ENCODE measurements around the gene DENND4A. TPM values are rescaled to one million over a fixed set of nuclear protein-coding genes. Genes with fewer than 3 reads are reported as not detected.

DENND4A gene
- total and polyA plus RNA-seq, 9 of the 15 experiments (the other 6 are each of a cell fraction or from before 2014, with no cell fraction given) = 6.8 to 32.3 (median 19.9) TPM

GRCh38 chr15:65772930-65773329 is 19.2 kb downstream of the DENND4A start:
- peaks cover 10 to 12% of the 10 kb centered on the region in 2 experiments; a peak in 4 of 5 replicates for H3K4me1 ChIP-seq (replicated peaks in 1 of 2; ENCODE audit: control insufficient read depth in 2 of 2, insufficient read depth in 2 of 2, low read length in 2 of 2)
- no peak overlapping the region for H3K4me3 ChIP-seq
- CTCF ChIA-PET (ENCODE audit: low intra/inter-chr PET ratio) = no interaction called here
- H3K79me2 ChIP-seq (ENCODE audit: control insufficient read depth, insufficient read depth, low read length) = peaks cover 50% of the 10 kb centered on the region
- H4K20me1 ChIP-seq (replicated peaks; ENCODE audit: control insufficient read depth, insufficient read depth, low read length) = no peaks in the 10 kb centered on the region
- H2AFZ ChIP-seq (ENCODE audit: low read depth, low read length) = no peak overlapping the region
- no peak for FAIRE-seq
- no peaks in the 10 kb centered on the region; the same call in 2 of the 3 replicates for H3K36me3 ChIP-seq (ENCODE audit: control insufficient read depth, insufficient read depth, low read length)
- no peak for ATAC-seq
- POLR2A ChIA-PET = interaction anchor here (3.1 kb wide), 1 partner anchor 18 kb away, joined by 14 read pairs; the partner anchor contains the start of gene DENND4A
- H3K9me1 ChIP-seq (ENCODE audit: control insufficient read depth, insufficient read depth, low read length) = no peaks in the 10 kb centered on the region
- H3K27ac ChIP-seq (ENCODE audit: extremely low read depth, low read depth, low read length) = no peak overlapping the region
- in situ Hi-C loops (cut with MboI) (no loop called here), intact Hi-C loops (cut with micrococcal nuclease) (no loop called here)
- DNase-seq (ENCODE audit: extremely low read depth in 1 of 4, low spot score in 3 of 4) = no peak
- no peak overlapping the region for H3K9ac ChIP-seq (ENCODE audit: insufficient read depth in 1 of 2, low read depth in 2 of 2, low read length in 2 of 2)
- no peaks in the 10 kb centered on the region for H3K9me3 ChIP-seq (replicated peaks; ENCODE audit: control insufficient read depth, insufficient read depth, low read depth, low read length)
- TF ChIP-seq RFX7 (CRISPR knock-in tag; IDR thresholded peaks at IDR 0.05) (no peak), ZNF584 (CRISPR knock-in tag; IDR thresholded peaks at IDR 0.05; ENCODE audit: low read depth) (no peak), PTRF (tag; IDR thresholded peaks at IDR 0.05) (no peak), CHD1 (IDR thresholded peaks at IDR 0.05; ENCODE audit: low read length) (no peak), BCL6 (CRISPR knock-in tag; IDR thresholded peaks at IDR 0.05) (no peak), KDM2B (CRISPR knock-in tag; IDR thresholded peaks at IDR 0.05) (no peak), MCM5 (IDR thresholded peaks at IDR 0.05; ENCODE audit: low read depth) (no peak), SP2 (IDR thresholded peaks at IDR 0.05; ENCODE audit: extremely low read depth, low read depth, low read length, poor library complexity, severe bottlenecking) (no peak), PRDM10 (IDR thresholded peaks at IDR 0.05; ENCODE audit: partially characterized antibody) (no peak)
- no TSS peak for BruUV-seq (replicated peaks)
- 68% methylated on average over 2 of the region's 2 CpGs for WGBS (ENCODE audit: insufficient coverage, low coverage, missing lambda C conversion rate)
- H3K4me2 ChIP-seq (ENCODE audit: insufficient read depth, low read length) = no peak overlapping the region
- no peaks in the 10 kb centered on the region for H3K27me3 ChIP-seq (ENCODE audit: control insufficient read depth in 2 of 2, insufficient read depth in 2 of 2, low read length in 2 of 2)
